ENCODE measurements around the gene ANKS1B.

Gene ANKS1B

GRCh38 chr12:98738539-98738938 is 1246.2 kb downstream of the ANKS1B start:
- no peak for DNase-seq

DNA sequence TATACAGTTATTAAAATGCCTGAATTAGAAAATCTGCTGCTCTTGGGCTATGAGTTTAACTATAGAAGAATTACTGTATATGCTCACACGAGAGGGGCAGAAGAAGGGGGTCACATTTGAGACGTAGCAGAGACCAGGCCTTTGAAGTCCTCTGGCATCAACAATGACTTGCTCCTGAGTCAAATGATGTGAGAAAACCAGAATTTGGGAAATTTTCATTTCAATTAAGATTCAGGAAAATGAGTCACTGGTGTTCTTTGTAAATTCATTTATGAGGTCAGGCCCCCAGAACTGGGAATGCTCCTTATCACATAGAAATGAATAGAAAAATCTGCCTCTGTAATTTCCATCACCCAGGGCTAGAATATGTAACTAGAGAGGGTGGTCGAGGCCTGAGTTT is 1246.7 kb downstream of the ANKS1B start:
- DNase-seq = no peak

GRCh38 chr12:98737322-98737712 is 1247.4 kb downstream of the ANKS1B start:
- DNase-seq = no peak

GRCh38 chr12:98736352-98737321 is 1248.1 kb downstream of the ANKS1B start:
- DNase-seq = no peak

DNA sequence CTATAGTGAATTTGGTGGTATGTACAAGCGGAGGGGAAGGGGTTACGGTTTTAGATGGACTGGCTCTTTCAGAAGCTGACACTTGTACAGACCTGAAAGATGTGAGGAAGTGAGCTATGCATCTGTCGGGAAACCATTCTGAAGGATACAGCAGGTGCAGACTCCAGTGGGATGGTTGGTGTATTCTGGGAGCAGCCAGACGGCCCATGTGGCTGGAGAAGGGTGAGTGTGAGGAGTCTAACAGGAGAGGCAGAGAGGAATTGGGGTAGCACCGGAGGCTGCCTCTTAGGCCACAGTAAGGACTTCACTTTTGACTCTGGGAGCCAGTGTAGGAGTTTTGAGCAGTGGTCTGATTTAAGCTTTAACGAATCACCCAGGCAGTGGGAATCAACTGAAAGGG is 1248.9 kb downstream of the ANKS1B start:
- DNase-seq = no peak

DNA sequence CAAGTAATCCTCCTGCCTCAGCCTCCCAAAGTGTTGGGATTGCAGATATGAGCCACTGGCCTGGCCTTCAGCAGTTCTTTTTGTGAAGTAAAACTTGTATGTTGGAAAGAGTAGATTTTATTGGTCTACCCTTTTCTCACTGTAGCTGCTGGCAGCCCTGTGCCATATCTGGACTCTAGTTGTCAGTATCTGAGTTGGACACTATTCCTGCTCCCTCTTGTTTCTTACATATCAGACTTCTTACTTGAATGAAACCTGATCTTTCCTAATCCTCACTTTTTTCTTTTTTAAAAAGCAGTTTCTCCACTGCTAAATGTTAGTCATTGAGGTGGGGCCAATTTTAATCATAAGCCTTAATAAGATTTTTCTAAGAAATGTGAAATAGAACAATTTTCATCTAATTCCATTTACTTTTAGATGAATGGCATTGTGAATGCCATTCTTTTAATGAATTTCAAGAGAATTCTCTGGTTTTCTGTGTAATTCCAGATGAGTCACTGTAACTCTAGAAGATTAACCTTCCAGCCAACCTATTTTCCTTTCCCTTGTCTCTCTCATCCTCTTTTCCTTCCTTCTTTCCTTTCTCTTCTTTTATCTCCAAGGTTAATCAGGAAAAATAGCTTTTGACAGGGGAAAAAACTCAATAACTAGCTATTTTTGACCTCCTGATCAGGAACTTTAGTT is 1250.9 kb downstream of the ANKS1B start:
- DNase-seq = no peak

DNA sequence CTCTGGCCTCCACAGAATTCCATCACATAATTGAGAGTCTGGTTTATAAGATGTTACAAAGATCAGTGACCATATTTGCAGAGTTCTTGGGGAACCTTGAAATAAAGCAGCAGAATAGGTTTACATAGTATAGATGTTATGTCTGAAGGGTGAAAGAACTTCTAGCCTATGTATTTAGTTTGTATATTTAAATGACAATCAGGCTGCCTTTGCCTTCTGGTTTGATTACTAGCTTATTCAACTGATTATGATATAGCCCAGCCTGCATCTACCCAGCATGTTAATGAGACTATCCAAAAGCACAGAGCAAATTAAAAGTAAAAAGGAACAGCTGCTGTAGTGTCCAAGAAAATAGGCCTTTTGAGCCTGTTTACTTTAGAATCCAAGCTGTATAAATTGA is 1254.3 kb downstream of the ANKS1B start:
- DNase-seq = no peak

DNA sequence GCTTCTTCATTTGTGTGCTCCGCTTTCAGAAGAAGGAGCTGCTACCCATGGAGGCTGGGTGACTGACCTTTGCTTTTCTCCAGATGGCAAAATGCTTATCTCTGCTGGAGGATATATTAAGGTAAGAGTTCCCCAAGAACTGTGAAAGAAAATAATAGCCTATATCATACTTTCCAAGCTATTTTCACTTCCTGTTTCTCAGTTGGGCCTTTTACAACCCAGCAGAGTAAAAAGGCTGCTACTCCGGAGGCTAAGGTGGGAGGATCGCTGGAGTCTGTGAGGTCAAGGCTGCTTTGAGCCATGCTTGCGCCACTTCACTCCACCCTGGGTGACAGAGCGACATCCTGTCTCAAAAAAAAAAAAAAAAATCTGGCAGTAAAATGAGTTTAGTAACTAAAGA is 1257.5 kb downstream of the ANKS1B start:
- DNase-seq = no peak

GRCh38 chr12:98725476-98726247 is 1259.1 kb downstream of the ANKS1B start:
- no peak for DNase-seq

- DNase-seq = no peak
Measured at GRCh38 chr12:98724384-98725155, 1260.2 kb downstream of the ANKS1B start.

- DNase-seq = no peak
Measured at GRCh38 chr12:98721204-98721702, 1263.5 kb downstream of the ANKS1B start.

GRCh38 chr12:98719515-98720504 is 1264.9 kb downstream of the ANKS1B start:
- DNase-seq = no peak

- no peak for DNase-seq
Measured at GRCh38 chr12:98714426-98714825, 1270.3 kb downstream of the ANKS1B start.

- DNase-seq = no peak
Measured at GRCh38 chr12:98709022-98709421, 1275.7 kb downstream of the ANKS1B start.

GRCh38 chr12:98701166-98701565 is 1283.6 kb downstream of the ANKS1B start:
- no peak for DNase-seq

DNA sequence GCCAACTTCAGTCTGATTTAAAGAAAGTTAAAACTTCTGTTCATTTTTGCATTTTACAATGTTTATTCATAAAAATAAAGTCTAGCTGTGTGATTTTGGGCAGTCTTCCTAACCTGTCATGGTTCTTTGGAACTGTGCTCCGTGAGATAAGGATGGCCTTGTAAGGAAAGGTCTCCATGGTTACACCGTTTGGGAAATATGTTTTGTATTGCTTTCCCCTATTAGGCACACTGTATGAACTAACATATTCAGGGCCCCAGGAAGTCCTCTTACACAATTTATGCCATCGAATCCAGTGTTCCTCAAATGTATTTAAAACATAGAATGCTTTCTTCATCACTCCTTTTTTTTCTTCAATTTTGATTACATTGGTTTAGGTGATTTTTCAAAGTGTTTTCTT is 1285.2 kb downstream of the ANKS1B start:
- no peak for DNase-seq

DNA sequence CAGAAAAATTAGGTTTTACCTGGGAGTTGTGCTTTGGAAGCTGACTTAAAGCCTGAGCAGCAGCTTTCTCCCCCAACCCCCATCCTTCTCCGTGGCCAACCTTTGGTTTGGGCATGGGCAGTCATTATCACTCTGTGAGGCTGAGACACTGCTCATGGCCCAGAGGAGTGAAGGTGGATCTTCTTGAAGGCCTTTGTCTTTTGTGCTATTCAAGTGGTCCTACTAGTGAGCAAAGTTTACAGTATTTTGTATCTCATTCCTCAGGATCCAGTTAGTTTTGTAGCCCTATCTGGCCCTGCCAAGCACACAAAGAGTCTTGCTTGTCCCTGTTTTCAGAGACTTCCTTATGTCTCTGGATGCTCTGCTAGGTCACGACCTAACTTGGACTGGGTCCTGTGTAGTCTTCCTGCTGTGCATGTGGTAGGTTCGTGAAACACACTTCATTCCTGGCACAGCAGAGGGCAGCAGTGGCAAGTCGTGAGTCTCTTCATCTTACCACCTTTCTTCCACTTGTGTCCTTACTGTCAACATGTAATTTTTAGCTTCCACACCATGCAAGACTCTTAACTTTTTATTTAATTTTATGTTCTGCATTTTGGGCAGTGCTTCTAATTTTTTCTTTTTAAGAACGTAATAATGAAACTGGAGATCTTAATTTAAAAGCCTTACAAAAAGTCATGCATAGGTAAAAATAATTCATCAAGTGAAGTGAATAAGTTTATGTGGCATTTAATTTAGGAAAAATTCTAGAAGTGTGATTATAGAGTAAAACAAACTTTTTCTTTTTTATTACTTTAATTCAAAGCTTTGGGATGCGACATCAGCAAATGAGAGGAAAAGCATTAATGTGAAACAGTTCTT is 1285.9 kb downstream of the ANKS1B start:
- DNase-seq = no peak

DNA sequence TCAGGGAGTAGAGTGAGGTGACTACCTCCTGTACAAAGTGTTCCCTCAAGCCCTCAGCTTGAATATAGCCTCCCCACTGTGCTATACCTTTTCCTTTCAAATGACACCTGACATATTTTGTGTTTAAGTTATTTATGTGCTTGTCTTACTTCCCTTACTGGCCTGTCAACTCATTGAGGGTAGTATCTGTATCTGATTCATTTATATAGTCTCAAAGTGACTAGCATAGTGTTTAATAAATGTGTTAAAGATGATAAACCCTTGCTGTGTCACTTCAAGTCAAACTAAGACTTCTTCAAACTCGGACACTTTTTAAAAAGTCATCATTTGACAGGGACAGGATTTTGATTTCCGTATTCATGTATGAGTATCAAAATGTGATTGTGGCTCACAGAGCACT is 1287.5 kb downstream of the ANKS1B start:
- no peak for DNase-seq

GRCh38 chr12:98696036-98696646 is 1288.6 kb downstream of the ANKS1B start:
- no peak for DNase-seq

DNA sequence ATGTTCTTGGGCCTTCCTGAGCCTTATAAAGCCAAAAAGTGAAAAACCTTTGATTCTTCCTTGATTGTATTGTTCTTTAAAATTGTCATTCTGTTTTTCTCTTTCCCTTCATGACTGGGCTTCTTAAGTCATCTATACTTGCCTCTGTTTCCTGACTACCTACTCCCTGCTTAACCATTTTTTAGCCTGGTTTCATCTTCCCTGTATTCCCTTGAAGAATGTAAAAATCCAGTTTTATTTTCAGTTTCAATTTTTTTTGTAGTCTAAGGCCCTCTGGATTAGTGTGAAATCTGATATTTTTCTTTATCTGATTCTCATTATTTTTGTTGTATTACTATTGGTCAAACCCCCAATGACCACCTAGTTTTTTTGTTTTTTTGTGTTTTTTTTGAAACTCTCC is 1293.4 kb downstream of the ANKS1B start:
- no peak for DNase-seq
